Astrocyte (in vitro differentiated cells and primary cell): Measurements from ENCODE around the gene PRRT1B.

ENCODE experiments used
- CTCF ChIP-seq: IDR thresholded peaks from 2 replicates; pipeline ENCODE4 v1.5.1; 2011; ENCODE audit warnings: low read depth, mild to moderate bottlenecking, inconsistent platforms, low read length, moderate library complexity; ENCODE audit not compliant: insufficient read depth
- EZH2 ChIP-seq: IDR thresholded peaks from 2 replicates; pipeline ENCODE4 v1.6.1; 2012; ENCODE audit warnings: mild to moderate bottlenecking, low read length, inconsistent platforms; ENCODE audit not compliant: insufficient read depth

GRCh38 chr9:131585375-131585774, 40.1 kb downstream of the PRRT1B start:
- TF ChIP-seq CTCF (no peak), EZH2 (no peak)
